ENCODE measurements around the gene MYO18A. TPM values are rescaled to one million over a fixed set of nuclear protein-coding genes. Genes with fewer than 3 reads are reported as not detected.

MYO18A gene
- total RNA-seq, 4 donors from 2014 or later, result 33.2 to 104 (median 59.3) TPM

DNA sequence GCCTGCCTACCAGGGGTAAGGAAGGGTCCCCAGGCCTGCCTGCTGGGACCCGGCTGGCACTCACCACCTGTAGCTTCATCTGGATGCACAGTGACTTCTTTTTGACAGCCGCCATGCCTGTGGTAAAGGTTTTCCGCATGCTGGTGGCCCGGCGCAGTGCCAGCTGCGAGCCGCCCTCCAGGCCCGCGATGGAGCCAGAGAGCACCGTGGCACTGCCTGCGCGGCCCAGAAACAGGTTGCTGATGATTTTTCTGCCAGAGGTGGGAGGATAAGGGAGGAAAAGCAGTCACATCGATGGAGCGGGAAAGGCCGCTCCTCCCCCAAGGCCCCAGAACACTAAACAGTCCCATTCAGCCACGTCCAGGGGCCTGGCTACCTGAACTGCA is 69.8 kb downstream of the MYO18A start:
- Histone ChIP-seq H3K27me3 (no peaks in the 10 kb centered on the region), H3K4me3 (no peak overlapping the region), H3K4me1 (no peaks in the 10 kb centered on the region), H3K36me3 (no peaks in the 10 kb centered on the region), H3K9me3 (no peaks in the 10 kb centered on the region), H3K27ac (no peak overlapping the region)
- TF ChIP-seq, protein P1, sequence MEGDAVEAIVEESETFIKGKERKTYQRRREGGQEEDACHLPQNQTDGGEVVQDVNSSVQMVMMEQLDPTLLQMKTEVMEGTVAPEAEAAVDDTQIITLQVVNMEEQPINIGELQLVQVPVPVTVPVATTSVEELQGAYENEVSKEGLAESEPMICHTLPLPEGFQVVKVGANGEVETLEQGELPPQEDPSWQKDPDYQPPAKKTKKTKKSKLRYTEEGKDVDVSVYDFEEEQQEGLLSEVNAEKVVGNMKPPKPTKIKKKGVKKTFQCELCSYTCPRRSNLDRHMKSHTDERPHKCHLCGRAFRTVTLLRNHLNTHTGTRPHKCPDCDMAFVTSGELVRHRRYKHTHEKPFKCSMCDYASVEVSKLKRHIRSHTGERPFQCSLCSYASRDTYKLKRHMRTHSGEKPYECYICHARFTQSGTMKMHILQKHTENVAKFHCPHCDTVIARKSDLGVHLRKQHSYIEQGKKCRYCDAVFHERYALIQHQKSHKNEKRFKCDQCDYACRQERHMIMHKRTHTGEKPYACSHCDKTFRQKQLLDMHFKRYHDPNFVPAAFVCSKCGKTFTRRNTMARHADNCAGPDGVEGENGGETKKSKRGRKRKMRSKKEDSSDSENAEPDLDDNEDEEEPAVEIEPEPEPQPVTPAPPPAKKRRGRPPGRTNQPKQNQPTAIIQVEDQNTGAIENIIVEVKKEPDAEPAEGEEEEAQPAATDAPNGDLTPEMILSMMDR (IDR thresholded peaks at IDR 0.05), result no peak
- no peak for TF ChIP-seq POLR2A (IDR thresholded peaks at IDR 0.05)
- DNase-seq, result no peak
- intact Hi-C loops (cut with DNase I; ENCODE audit: low total_unique reads), result no loop called here

DNA sequence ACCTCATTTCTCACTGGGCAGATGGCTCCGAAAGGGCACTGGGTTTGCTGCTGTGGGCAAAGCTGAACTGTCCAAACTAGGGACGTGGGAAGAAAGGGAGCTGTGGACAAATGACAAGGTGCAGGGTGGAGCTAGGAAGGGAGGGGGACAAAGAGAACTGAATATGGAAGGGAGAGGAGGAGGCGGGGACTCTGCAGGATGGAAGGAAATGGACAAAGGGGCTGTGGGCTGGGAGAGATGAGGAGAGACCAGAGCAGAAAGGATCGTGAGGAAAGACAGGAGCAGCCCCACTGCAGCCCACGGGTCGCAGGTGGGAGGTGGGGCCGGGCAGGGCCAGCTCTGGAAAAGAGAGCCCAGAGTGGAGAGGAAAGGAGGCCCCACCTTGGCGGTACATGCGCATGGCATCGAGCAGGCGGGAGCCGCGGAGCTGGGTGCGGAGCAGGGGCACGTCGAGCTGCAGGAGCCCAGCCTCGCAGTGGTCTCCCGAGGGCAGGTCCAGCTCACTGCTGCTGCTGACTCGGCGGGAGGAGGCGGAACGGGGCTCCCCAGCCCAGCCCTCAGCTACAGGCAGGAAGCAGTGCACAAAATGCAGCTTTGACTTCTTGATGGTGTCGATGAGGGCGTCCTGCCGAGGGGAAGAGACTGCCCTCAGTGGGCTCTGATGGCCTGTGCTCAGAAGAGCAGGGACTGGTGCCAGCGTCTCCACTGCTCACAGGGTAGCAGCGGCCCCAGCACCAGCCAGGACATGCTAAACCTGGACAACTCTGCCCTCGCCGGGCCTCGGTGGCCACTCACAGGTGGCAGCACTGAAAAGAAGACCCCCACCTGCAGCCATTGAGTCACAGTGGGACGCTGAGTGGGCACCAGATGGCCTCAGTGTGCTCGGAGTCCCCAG is 70.5 kb downstream of the MYO18A start:
- Histone ChIP-seq H3K27me3 (no peaks in the 10 kb centered on the region), H3K27ac (no peak overlapping the region), H3K36me3 (no peaks in the 10 kb centered on the region), H3K4me1 (no peaks in the 10 kb centered on the region), H3K9me3 (no peaks in the 10 kb centered on the region), H3K4me3 (no peak overlapping the region)
- TF ChIP-seq, protein P1 (IDR thresholded peaks at IDR 0.05), result no peak
- no peak for TF ChIP-seq POLR2A (IDR thresholded peaks at IDR 0.05)
- intact Hi-C loops (cut with DNase I; ENCODE audit: low total_unique reads), result no loop called here
- DNase-seq, result no peak

DNA sequence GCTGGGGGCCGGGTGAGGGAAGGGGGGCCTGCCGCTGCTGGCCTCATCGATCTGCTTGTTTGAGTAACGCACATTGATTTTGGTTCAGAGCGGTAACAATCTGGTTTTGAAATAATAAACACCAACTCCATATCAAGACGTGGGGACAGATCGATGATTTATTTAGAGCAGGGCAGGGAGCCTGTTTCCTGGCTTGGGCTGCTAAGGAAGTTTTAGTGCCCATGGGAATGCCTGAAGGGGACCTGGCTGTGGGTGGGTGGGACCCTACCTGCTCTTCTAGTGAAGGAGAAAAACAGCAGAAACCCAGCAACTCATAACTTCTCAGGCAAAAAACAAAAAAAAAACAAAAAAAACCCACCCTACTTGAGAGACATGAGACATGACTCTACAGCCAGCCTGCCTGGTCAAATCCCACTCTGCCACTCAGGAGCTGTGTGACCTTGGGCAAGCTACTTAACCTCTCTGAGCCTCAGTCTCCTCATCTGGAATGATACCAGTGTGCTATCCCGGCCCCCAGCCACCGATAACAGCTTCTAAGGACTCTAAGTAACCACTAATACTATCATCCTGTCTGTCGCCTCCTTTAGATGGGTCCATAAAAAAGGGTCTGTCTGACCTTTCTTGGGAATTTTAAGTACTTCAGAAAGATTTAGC is 71.2 kb downstream of the MYO18A start:
- TF ChIP-seq, protein P1 (IDR thresholded peaks at IDR 0.05), result no peak
- no peak for TF ChIP-seq POLR2A (IDR thresholded peaks at IDR 0.05)
- Histone ChIP-seq H3K4me3 (no peak overlapping the region), H3K4me1 (no peaks in the 10 kb centered on the region), H3K9me3 (no peaks in the 10 kb centered on the region), H3K36me3 (no peaks in the 10 kb centered on the region), H3K27me3 (no peaks in the 10 kb centered on the region), H3K27ac (no peak overlapping the region)
- no peak for DNase-seq
- intact Hi-C loops (cut with DNase I; ENCODE audit: low total_unique reads), result no loop called here

DNA sequence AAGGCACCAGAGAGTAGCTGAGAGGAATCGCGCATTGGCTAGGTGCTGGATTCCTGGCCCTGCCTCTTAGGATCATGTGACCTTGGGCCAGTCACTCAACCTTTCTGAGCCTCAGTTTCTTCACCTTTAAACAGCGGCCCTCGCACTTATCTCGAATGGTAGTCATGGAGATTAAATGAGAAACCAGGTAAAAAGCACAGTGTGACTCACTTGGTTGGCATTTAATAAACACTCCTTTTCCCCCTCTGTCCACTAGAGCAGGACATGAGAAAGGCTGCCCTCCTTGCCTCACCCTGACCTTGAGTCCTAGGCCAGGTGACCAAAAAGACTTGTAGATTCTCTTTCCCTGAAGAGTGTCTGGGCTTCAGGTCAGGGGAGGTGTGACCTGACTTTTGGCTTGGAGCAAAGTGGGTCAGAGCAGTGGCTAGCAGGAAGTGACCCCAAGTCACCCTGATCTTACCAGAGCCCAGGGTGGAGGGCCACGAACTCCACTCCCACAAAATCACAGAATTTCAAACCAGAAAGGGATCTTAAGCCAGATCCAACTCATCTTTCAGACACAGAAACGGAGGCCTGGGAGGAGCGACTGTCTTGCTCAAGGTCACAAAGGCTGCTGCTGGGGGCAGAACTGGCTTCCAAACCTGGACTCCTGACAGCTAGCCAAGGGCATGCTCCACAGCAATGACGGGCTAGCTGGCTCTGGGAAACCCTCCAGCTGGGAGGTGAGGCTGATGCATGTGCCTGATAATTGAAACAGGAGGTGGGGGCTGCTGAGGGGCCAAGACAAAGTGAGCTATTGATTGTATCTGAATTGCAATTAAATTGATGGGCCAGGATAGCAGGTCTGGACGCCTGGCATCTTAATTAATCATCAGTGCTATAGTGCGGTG is 72.0 kb downstream of the MYO18A start:
- Histone ChIP-seq H3K4me1 (no peaks in the 10 kb centered on the region), H3K36me3 (no peaks in the 10 kb centered on the region), H3K27ac (no peak overlapping the region), H3K4me3 (no peak overlapping the region), H3K9me3 (no peaks in the 10 kb centered on the region), H3K27me3 (no peaks in the 10 kb centered on the region)
- DNase-seq, result no peak
- TF ChIP-seq, protein P1 (IDR thresholded peaks at IDR 0.05), result no peak
- no peak for TF ChIP-seq POLR2A (IDR thresholded peaks at IDR 0.05)
- intact Hi-C loops (cut with DNase I; ENCODE audit: low total_unique reads), result no loop called here

Data from uterus (tissue), 4 donors.